OCI-LY7 (cell line): ENCODE measurements around the gene KIAA0232. TPM values are rescaled to one million over a fixed set of nuclear protein-coding genes. Genes with fewer than 3 reads are reported as not detected.

Source experiments
- BruUV-seq: library from RNA; stranded (reverse); fragments of 400-500 nt; replicated peaks from 2 replicates; lab custom pipeline; 2021; lab: Mats Ljungman, UMichigan
- CTCF ChIA-PET: fragments of 300-600 bp; sonication (Branson Sonifier 250); formaldehyde crosslinking; loops from one replicate; lab custom pipeline; 2022; ENCODE audit warnings: antibody characterized with exemption; ENCODE audit not compliant: unreplicated experiment; lab: Charles Lee
- POLR2A ChIA-PET: fragments of 300-600 bp; sonication (Branson Sonifier 250); formaldehyde crosslinking; loops from one replicate; lab custom pipeline; 2022; ENCODE audit warnings: antibody characterized with exemption; lab: Charles Lee
- DNase-seq: peaks from one replicate; pipeline ENCODE4 v3.0.0-alpha.2; 2015; ENCODE audit warnings: low spot score
- H2AFZ ChIP-seq: fragments of 200-600 bp; sonication (generic), shearing (Covaris generic); 2 replicates; pipeline ENCODE4 v1.6.1; 2014; ENCODE audit warnings: mild to moderate bottlenecking, antibody characterized with exemption, low read length, moderate library complexity
- H3K27ac ChIP-seq: fragments of 200-600 bp; sonication (generic); 2 replicates; pipeline ENCODE4 v1.5.1; 2014; ENCODE audit warnings: mixed run types, low read depth, mild to moderate bottlenecking, moderate library complexity, low read length, inconsistent platforms; ENCODE audit not compliant: poor library complexity, severe bottlenecking
- H3K36me3 ChIP-seq: fragments of 200-600 bp; sonication (generic); 2 replicates; pipeline ENCODE4 v1.6.1; 2014; ENCODE audit warnings: mild to moderate bottlenecking, antibody characterized with exemption, low read length, moderate library complexity, mixed read lengths; ENCODE audit not compliant: insufficient read depth
- H3K4me1 ChIP-seq: fragments of 200-600 bp; sonication (generic); 2 replicates; pipeline ENCODE4 v1.5.1; 2014; ENCODE audit warnings: mild to moderate bottlenecking, low read length; ENCODE audit not compliant: insufficient read depth, poor library complexity, severe bottlenecking
- H3K4me2 ChIP-seq: fragments of 200-600 bp; sonication (generic); 2 replicates; pipeline ENCODE4 v1.6.1; 2014; ENCODE audit warnings: mild to moderate bottlenecking, low read length
- H3K4me3 ChIP-seq: fragments of 200-600 bp; sonication (generic); 2 replicates; pipeline ENCODE4 v1.5.1; 2014; ENCODE audit warnings: mild to moderate bottlenecking, low read depth, low read length; ENCODE audit not compliant: poor library complexity, severe bottlenecking
- H3K79me2 ChIP-seq: fragments of 200-600 bp; sonication (generic); 2 replicates; pipeline ENCODE4 v1.6.1; 2016; ENCODE audit warnings: low read depth, mild to moderate bottlenecking, low read length, moderate library complexity, mixed read lengths; ENCODE audit not compliant: insufficient read depth
- H3K9me2 ChIP-seq: fragments of 200-600 bp; sonication (generic); 2 replicates; pipeline ENCODE4 v1.6.1; 2016; ENCODE audit warnings: mild to moderate bottlenecking, low read length, mixed read lengths; ENCODE audit not compliant: insufficient read depth
- H3K9me3 ChIP-seq: fragments of 200-600 bp; sonication (generic); 2 replicates; pipeline ENCODE4 v1.6.1; 2014; ENCODE audit warnings: mild to moderate bottlenecking, mixed run types, low read length, mixed read lengths
- H4K20me1 ChIP-seq: fragments of 200-600 bp; sonication (generic); 2 replicates; pipeline ENCODE4 v1.6.1; 2014; ENCODE audit warnings: mild to moderate bottlenecking, antibody characterized with exemption, low read length, moderate library complexity, mixed read lengths; ENCODE audit not compliant: insufficient read depth
- EZH2phosphoT487 ChIP-seq: fragments of 200-600 bp; sonication (generic); IDR thresholded peaks from 2 replicates; pipeline ENCODE4 v1.6.1; 2018; ENCODE audit warnings: low read depth, borderline replicate concordance, mild to moderate bottlenecking, mixed run types, antibody characterized with exemption, low read length, moderate library complexity, mixed read lengths
- intact Hi-C: fragments of 100-400 bp; cut with micrococcal nuclease; formaldehyde crosslinking; loops from one replicate; pipeline ENCODE4 v1.10.0; 2022; ENCODE audit not compliant: unreplicated experiment
- total RNA-seq, 2 experiments: library from RNA; depleted of rRNA in 1 of 2; stranded (reverse); fragments of >200 nt in 1 of 2; shearing (Covaris generic) in 1 of 2; gene quantifications; 2 replicates each; pipeline ENCODE4 v1.2.3, GENCODE V29; 2014 to 2022
- TF ChIP-seq, protein P1 (sequence below): fragments of 200-600 bp; sonication (generic); conservative IDR thresholded peaks from 2 replicates; pipeline ENCODE4 v1.5.1; 2014; ENCODE audit warnings: mild to moderate bottlenecking, antibody characterized with exemption, low read length, moderate library complexity, mixed read lengths

KIAA0232 gene
- total RNA-seq, 2 experiments from 2014 or later: 7.5 to 13.5 TPM

DNA sequence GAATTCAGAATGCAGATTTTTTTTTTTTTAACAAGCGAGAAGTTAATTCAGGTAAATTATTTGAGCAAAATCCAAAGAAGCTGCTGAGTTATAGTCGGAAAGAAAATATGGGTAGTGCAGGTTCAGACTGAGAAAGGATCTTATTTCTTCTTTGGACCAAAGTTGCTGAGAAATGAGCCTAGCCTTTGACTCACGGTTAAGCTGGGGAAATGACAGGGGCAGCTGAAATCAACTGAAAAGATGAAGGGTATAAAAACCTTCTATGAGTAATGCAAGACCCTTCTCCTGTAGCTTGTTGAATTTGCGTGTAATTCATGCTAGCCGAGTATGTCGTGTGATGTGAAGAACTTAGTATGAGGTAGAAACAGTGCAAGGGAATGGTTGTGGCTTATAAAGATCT lies 63.0 kb downstream of the KIAA0232 start:
- POLR2A ChIA-PET: interaction anchor here (0.6 to 1.1 kb wide), 5 partner anchors 11 to 119 kb away, joined by 3 to 5 read pairs (median 3); no protein-coding TSS in a partner anchor
- Histone ChIP-seq H4K20me1 (0 out of 2 replicates have a peak, but pooled peaks cover 3% of the 10 kb centered on the region), H3K4me2 (no peak overlapping the region), H3K4me3 (no peak overlapping the region), H3K9me2 (no peaks in the 10 kb centered on the region), H3K79me2 (no peaks in the 10 kb centered on the region; the same call in 1 of the 2 replicates), H3K4me1 (no peaks in the 10 kb centered on the region), H2AFZ (no peak overlapping the region), H3K36me3 (peaks cover 51% of the 10 kb centered on the region), H3K9me3 (no peaks in the 10 kb centered on the region), H3K27ac (no peak overlapping the region)
- intact Hi-C loops: no loop called here
- BruUV-seq: no TSS peak
- CTCF ChIA-PET: no interaction called here
- no peak for TF ChIP-seq EZH2phosphoT487
- TF ChIP-seq, protein P1, sequence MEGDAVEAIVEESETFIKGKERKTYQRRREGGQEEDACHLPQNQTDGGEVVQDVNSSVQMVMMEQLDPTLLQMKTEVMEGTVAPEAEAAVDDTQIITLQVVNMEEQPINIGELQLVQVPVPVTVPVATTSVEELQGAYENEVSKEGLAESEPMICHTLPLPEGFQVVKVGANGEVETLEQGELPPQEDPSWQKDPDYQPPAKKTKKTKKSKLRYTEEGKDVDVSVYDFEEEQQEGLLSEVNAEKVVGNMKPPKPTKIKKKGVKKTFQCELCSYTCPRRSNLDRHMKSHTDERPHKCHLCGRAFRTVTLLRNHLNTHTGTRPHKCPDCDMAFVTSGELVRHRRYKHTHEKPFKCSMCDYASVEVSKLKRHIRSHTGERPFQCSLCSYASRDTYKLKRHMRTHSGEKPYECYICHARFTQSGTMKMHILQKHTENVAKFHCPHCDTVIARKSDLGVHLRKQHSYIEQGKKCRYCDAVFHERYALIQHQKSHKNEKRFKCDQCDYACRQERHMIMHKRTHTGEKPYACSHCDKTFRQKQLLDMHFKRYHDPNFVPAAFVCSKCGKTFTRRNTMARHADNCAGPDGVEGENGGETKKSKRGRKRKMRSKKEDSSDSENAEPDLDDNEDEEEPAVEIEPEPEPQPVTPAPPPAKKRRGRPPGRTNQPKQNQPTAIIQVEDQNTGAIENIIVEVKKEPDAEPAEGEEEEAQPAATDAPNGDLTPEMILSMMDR: no peak
- no peak for DNase-seq

GRCh38 chr4:6847178-6847577 lies 64.7 kb downstream of the KIAA0232 start:
- intact Hi-C loops: no loop called here
- no TSS peak for BruUV-seq
- TF ChIP-seq, protein P1: no peak
- TF ChIP-seq EZH2phosphoT487: no peak
- no peak overlapping the region for H3K27ac ChIP-seq
- no peak overlapping the region for H3K4me3 ChIP-seq
- H3K9me3 ChIP-seq: no peaks in the 10 kb centered on the region
- H4K20me1 ChIP-seq: no peaks in the 10 kb centered on the region
- DNase-seq: no peak
- no peak overlapping the region for H2AFZ ChIP-seq
- ChIA-PET CTCF (no interaction called here), POLR2A (no interaction called here)
- H3K4me2 ChIP-seq: no peak overlapping the region
- H3K36me3 ChIP-seq: peaks cover 65% of the 10 kb centered on the region
- no peaks in the 10 kb centered on the region for H3K9me2 ChIP-seq
- no peaks in the 10 kb centered on the region for H3K4me1 ChIP-seq
- no peaks in the 10 kb centered on the region; the same call in 1 of the 2 replicates for H3K79me2 ChIP-seq

GRCh38 chr4:6848717-6849305 lies 66.3 kb downstream of the KIAA0232 start:
- ChIA-PET CTCF (no interaction called here), POLR2A (interaction anchor here (1.1 kb wide), 1 partner anchor 34 kb away, joined by 4 read pairs; no protein-coding TSS in a partner anchor)
- Histone ChIP-seq H4K20me1 (no peaks in the 10 kb centered on the region), H2AFZ (no peak overlapping the region), H3K4me1 (no peaks in the 10 kb centered on the region), H3K4me2 (no peak overlapping the region), H3K27ac (no peak overlapping the region), H3K9me2 (no peaks in the 10 kb centered on the region), H3K36me3 (peaks cover 67% of the 10 kb centered on the region), H3K4me3 (no peak overlapping the region), H3K79me2 (no peaks in the 10 kb centered on the region; the same call in 1 of the 2 replicates), H3K9me3 (no peaks in the 10 kb centered on the region)
- no peak for DNase-seq
- intact Hi-C loops: no loop called here
- BruUV-seq: no TSS peak
- TF ChIP-seq EZH2phosphoT487: no peak
- TF ChIP-seq, protein P1: no peak
